ENCODE results near the gene PTPRE. TPM values are rescaled to one million over a fixed set of nuclear protein-coding genes. Genes with fewer than 3 reads are reported as not detected.

The PTPRE gene
- total RNA-seq, 1 donor from 2014 or later, result 19.8 TPM

GRCh38 chr10:127908106-127908958 lies 1.4 kb downstream of the PTPRE start:
- no peak for DNase-seq

GRCh38 chr10:127908959-127909267 lies 2.0 kb downstream of the PTPRE start:
- no peak for DNase-seq

GRCh38 chr10:127909716-127910463 lies 3.0 kb downstream of the PTPRE start:
- no peak for DNase-seq

DNA sequence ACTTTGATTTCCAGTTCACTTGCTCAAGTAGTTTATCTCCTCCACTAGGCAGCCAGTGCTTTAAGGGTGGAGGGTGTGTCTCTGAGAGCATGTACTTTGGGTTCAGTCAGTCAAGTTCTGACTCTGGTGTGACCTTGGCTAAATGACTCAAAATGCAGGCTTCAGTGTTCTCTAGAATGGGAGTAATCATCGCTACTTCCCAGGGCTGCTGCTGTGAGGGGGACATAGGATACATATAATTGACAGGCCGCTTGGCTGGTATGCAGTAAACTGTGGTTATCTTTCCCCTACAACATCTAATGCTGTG lies 3.5 kb downstream of the PTPRE start:
- no peak for DNase-seq

- no peak for DNase-seq
Observed at GRCh38 chr10:127911218-127911866, 4.4 kb downstream of the PTPRE start.

GRCh38 chr10:127911867-127912257 lies 5.0 kb downstream of the PTPRE start:
- DNase-seq, result no peak

DNA sequence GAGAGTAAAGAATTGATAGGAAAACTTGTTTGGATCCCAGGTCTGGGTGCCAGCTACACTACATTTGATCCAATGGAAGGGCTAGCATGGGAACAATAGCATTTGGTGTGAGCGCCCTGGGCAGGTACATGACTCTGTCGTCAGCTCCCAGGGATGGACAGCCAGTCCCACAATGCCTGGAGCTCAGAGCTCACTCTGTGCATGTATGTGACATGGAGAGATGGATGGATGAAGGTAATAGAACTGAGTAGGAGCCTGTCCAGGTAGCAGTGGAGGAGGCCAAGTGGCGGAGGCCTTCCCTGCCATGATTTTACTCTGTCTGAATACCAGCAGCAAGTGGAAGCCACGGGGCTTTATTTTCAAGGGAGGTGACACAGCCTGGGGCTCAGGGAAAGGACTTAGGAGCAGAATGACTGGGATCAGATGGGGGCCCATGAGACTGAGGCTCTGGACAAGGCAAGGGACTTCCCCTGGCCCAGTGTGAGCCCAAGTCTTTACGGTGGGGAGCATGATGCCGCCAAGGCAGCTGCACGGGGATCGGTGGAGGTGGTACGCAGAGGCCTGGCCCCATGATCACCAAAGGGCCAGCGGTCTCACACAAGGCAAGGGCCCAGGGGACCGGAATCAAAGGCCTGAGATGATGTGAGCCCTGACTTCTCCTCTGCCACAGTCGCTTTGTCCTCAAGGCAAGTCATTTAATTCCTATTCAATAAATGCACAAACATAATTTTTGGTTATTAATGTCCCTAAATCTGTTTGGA lies 5.9 kb downstream of the PTPRE start:
- DNase-seq, result no peak

GRCh38 chr10:127913368-127913759 lies 6.5 kb downstream of the PTPRE start:
- DNase-seq, result no peak

- DNase-seq, result no peak
Observed at GRCh38 chr10:127915324-127915723, 8.4 kb downstream of the PTPRE start.

- DNase-seq, result no peak
Observed at GRCh38 chr10:127916826-127917225, 9.9 kb downstream of the PTPRE start.

GRCh38 chr10:127918572-127918971 lies 11.7 kb downstream of the PTPRE start:
- no peak for DNase-seq

- no peak for DNase-seq
Observed at GRCh38 chr10:127919418-127920271, 12.7 kb downstream of the PTPRE start.

GRCh38 chr10:127920306-127921074 lies 13.6 kb downstream of the PTPRE start:
- DNase-seq, result no peak

DNA sequence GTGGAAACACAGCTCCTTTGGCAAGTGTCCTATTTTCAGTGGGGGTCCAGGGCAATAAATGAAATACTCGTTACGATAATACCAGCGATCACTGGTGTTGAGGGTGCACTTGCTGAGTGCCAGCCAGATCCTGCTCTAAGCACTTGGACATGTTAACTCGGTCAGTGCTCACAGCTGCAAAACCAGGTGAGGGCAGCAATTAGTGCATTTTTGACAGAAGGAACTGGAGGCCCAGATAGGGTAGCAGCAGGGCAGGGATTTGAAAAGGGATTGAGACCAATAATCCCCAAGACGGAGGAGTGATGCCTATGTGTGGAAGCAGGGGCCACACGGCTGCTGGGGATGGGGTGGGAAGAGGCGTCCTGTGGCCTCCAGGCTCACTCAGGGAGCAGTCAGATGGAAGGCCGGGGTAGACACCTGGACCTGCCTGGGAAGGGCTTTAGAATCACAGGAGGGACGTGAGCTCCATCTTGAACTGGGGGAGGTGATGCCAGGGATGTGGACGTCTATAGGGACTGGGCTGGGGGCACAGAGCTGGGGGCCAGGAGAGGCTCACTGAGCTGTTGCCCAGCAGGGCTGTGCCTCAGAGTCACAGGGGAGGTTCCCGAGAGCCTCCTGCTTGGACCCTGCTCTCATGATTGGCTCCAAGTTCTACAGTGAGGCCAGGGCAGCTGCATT lies 14.3 kb downstream of the PTPRE start:
- DNase-seq, result no peak

- no peak for DNase-seq
Observed at GRCh38 chr10:127921753-127922145, 14.8 kb downstream of the PTPRE start.

GRCh38 chr10:127922206-127922605 lies 15.3 kb downstream of the PTPRE start:
- DNase-seq, result no peak

DNA sequence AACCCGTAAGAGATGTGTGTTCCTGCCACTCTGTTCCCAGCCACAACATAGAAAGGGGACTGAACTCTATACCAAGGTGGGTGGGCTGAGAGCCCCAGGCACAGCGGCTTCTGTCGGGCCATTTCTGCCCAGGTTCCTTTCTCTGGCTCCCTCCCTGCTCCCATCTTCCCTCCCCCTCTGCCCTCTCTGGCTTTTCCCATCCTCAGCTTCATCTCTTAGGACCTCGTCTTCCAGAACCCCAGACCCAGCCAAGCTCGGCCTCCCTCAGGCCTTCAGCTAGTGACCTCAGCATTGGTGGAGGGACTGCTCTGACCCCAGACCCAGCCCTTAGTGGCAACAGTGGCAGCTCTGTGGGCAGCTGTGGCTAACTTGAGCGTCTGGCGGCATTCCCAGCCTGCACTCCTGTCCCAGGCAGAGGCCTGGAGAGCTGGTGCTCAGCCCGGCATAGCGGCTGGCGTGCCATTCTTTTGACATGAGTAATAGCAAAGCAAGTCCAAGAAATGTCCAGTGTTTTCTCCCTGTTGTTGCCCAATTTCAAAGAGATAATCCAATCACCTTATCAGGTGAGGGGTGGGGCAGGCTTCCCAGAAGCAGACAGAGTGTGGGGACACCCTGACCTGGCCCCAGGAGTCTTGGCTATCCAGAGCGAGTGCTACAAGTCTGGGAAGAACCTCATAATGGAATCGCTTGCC lies 15.9 kb downstream of the PTPRE start:
- peak; percentile 43 for DNase-seq

- no peak for DNase-seq
Observed at GRCh38 chr10:127923646-127924045, 16.7 kb downstream of the PTPRE start.

DNA sequence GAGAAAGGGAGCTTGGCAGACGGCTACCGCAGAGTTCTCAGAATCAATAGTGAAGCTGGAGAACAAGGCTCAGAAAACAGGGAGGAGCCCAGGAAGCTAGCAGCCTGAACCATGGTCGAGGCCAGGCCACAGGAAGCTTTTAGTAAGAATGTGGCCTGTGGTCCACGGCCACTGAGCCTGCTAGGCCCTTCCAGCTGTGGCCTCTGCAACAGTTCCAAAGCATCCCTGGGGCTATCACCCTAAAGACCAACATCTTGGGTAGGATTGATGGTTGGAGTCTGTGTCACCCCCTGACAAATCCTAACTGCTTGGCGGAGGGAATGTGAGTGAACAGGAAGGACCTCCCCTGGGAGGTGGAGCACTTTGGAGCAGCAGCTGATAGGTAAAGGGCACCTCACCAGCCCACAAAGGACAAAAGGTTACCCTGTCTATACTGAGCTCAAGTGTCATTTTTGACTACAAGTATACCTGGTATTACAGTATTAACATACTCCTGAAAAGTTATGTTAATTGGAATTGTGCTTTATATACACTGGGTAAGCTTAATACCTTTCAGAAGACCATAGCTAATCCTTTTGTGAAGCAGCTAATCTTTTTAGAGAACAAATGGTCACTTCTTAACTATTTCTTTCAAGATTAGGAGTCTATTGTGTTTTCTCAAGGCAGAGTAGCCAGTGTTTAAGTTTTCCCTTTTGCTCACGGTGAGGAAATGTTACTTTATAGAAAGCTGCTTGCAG lies 18.7 kb downstream of the PTPRE start:
- no peak for DNase-seq
